PC-9 (cell line): ENCODE data around the gene DSCAML1. TPM values are rescaled to one million over a fixed set of nuclear protein-coding genes. Genes with fewer than 3 reads are reported as not detected.

Experiments used
- BruUV-seq: library from RNA; stranded (reverse); fragments of 400-500 nt; replicated peaks from 2 replicates; lab custom pipeline; 2021; lab: Mats Ljungman, UMichigan
- CTCF ChIA-PET: fragments of 300-600 bp; sonication (Branson Sonifier 250); formaldehyde crosslinking; loops from one replicate; lab custom pipeline; 2022; ENCODE audit warnings: antibody characterized with exemption; lab: Charles Lee
- POLR2A ChIA-PET: fragments of 300-600 bp; sonication (Branson Sonifier 250); formaldehyde crosslinking; loops from one replicate; lab custom pipeline; 2022; ENCODE audit warnings: antibody characterized with exemption; ENCODE audit not compliant: unreplicated experiment; lab: Charles Lee
- DNase-seq, 2 experiments: peaks; one replicate each; pipeline versions ENCODE4 v3.0.0 to v3.0.0-alpha.2; 2015 to 2022; ENCODE audit warnings: mixed read lengths in 1 of 2
- H2AFZ ChIP-seq: fragments of 200-600 bp; sonication (generic); 2 replicates; pipeline ENCODE4 v1.8.1; 2017; ENCODE audit warnings: antibody characterized with exemption
- H3F3A ChIP-seq: fragments of 200-600 bp; sonication (generic); 2 replicates; pipeline ENCODE4 v1.8.1; 2017; ENCODE audit warnings: antibody characterized with exemption, mild to moderate bottlenecking, low read depth; ENCODE audit not compliant: insufficient read depth
- H3K27ac ChIP-seq: fragments of 200-600 bp; sonication (generic); 2 replicates; pipeline ENCODE4 v1.6.1; 2016; ENCODE audit warnings: mixed run types
- H3K27me3 ChIP-seq: fragments of 200-600 bp; sonication (generic); 2 replicates; pipeline ENCODE4 v1.6.1; 2016; ENCODE audit warnings: low read depth, mixed run types; ENCODE audit not compliant: insufficient read depth
- H3K36me3 ChIP-seq: fragments of 200-600 bp; sonication (generic); 2 replicates; pipeline ENCODE4 v1.6.1; 2016; ENCODE audit warnings: low read depth, mixed run types
- H3K4me1 ChIP-seq: fragments of 200-600 bp; sonication (generic); replicated peaks from 2 replicates; pipeline ENCODE4 v1.6.1; 2016; ENCODE audit warnings: mixed run types; ENCODE audit not compliant: insufficient read depth
- H3K4me2 ChIP-seq: fragments of 200-600 bp; sonication (generic); 2 replicates; pipeline ENCODE4 v1.6.1; 2017; ENCODE audit warnings: mixed run types
- H3K4me3 ChIP-seq: fragments of 200-600 bp; sonication (generic); 2 replicates; pipeline ENCODE4 v1.6.1; 2016; ENCODE audit warnings: mixed run types
- H3K79me2 ChIP-seq: fragments of 200-600 bp; sonication (generic); 2 replicates; pipeline ENCODE4 v1.6.1; 2017; ENCODE audit warnings: low read depth, mixed run types
- H3K9me2 ChIP-seq: fragments of 200-600 bp; sonication (generic); 2 replicates; pipeline ENCODE4 v1.8.1; 2017; ENCODE audit warnings: mild to moderate bottlenecking; ENCODE audit not compliant: insufficient read depth
- H3K9me3 ChIP-seq: fragments of 200-600 bp; sonication (generic); 2 replicates; pipeline ENCODE4 v1.8.1; 2016; ENCODE audit warnings: low read depth; ENCODE audit not compliant: insufficient read depth
- H4K20me1 ChIP-seq: fragments of 200-600 bp; sonication (generic); 2 replicates; pipeline ENCODE4 v1.8.1; 2017; ENCODE audit not compliant: insufficient read depth
- EZH2 ChIP-seq: fragments of 200-600 bp; sonication (generic); IDR thresholded peaks from 2 replicates; pipeline ENCODE4 v1.8.0; 2017; ENCODE audit warnings: antibody characterized with exemption, low read depth
- intact Hi-C: fragments of 100-400 bp; cut with micrococcal nuclease; formaldehyde crosslinking; loops from one replicate; pipeline ENCODE4 v1.10.0; 2022; ENCODE audit not compliant: unreplicated experiment
- total RNA-seq: library from RNA; stranded (reverse); gene quantifications from 2 replicates; pipeline ENCODE4 v1.2.3, GENCODE V29; 2021
- TF ChIP-seq, protein P1 (sequence below): fragments of 200-600 bp; sonication (generic); conservative IDR thresholded peaks from 2 replicates; pipeline ENCODE4 v1.6.1; 2017; ENCODE audit warnings: mixed run types, antibody characterized with exemption, mild to moderate bottlenecking, moderate library complexity

DSCAML1 gene
- total RNA-seq, 1 experiment from 2014 or later: not detected

DNA sequence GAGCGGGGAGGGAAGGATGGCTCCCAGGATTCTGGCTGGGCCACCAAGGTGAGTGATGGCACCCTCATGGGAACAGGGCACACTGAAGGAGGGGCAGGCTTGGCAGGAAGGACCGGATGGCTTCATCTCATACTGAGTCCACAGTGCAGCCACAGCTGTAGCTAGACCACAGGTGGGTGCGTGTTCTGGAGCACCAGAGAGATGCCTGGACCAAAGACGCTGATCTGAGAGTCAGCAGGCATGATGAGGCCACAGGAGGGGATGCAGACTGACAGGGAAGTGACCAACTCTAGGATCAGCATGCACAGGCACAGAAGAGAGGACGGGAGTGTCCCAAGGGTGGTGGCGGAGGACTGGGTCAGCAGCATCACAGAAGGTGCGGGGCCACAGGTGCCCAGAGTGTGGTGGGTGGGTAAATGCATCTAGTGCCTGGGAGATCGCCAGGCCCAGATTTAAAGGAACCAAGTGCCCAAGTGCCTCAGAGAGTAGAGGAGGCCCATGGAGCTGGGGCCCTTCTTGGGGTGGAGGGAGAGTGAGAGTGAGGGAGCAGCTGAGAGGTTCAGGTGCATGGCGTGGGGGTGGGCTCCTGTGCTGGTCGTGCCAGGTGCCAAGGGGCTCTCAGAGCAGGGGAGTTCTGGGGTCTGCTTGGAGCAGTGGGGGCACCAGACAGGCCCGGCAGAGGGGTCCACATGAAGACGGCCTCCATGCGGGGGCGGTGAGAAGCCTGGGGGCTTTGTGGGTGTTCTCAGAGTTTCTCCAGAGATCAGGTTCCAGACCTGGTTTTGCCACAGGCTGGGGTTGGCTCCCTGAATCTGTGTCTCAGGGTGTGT, 355.7 kb downstream of the DSCAML1 start:
- Histone ChIP-seq H4K20me1 (no peaks in the 10 kb centered on the region), H3K9me2 (no peaks in the 10 kb centered on the region), H3K4me3 (no peak overlapping the region), H3K4me1 (no peaks in the 10 kb centered on the region), H3K79me2 (no peaks in the 10 kb centered on the region), H2AFZ (no peak overlapping the region), H3K27me3 (peaks cover 97% of the 10 kb centered on the region), H3K36me3 (no peaks in the 10 kb centered on the region), H3K27ac (no peak overlapping the region), H3F3A (no peaks in the 10 kb centered on the region), H3K9me3 (no peaks in the 10 kb centered on the region), H3K4me2 (no peak overlapping the region)
- intact Hi-C loops: no loop called here
- POLR2A ChIA-PET: no interaction called here
- no peak for TF ChIP-seq EZH2
- TF ChIP-seq, protein P1, sequence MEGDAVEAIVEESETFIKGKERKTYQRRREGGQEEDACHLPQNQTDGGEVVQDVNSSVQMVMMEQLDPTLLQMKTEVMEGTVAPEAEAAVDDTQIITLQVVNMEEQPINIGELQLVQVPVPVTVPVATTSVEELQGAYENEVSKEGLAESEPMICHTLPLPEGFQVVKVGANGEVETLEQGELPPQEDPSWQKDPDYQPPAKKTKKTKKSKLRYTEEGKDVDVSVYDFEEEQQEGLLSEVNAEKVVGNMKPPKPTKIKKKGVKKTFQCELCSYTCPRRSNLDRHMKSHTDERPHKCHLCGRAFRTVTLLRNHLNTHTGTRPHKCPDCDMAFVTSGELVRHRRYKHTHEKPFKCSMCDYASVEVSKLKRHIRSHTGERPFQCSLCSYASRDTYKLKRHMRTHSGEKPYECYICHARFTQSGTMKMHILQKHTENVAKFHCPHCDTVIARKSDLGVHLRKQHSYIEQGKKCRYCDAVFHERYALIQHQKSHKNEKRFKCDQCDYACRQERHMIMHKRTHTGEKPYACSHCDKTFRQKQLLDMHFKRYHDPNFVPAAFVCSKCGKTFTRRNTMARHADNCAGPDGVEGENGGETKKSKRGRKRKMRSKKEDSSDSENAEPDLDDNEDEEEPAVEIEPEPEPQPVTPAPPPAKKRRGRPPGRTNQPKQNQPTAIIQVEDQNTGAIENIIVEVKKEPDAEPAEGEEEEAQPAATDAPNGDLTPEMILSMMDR: no peak
- no TSS peak for BruUV-seq
- no peak for DNase-seq
- CTCF ChIA-PET: no interaction called here

DNA sequence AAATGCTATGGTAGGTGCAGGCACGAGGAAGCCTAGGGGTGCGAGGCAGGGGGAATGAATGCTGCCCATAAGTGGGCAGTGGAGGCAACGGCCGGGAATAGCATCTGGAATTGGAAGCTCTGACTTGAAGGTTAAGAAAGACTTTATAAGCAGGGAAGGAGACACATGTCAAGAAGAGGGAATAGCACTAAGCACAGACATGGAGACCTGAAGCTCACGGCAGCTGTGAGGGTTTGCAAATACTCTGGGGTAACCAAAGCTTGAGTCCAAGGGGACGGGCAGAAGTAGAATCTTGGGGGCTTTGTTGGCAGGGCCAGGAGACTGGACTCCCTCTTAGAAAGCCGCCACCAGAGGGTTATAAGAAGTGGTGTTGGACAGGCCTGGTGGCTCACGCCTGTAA, 356.8 kb downstream of the DSCAML1 start:
- Histone ChIP-seq H2AFZ (no peak overlapping the region), H3K27me3 (peaks cover 97% of the 10 kb centered on the region), H3K9me3 (no peaks in the 10 kb centered on the region), H3K79me2 (no peaks in the 10 kb centered on the region), H4K20me1 (no peaks in the 10 kb centered on the region), H3K4me2 (no peak overlapping the region), H3K36me3 (no peaks in the 10 kb centered on the region), H3K9me2 (no peaks in the 10 kb centered on the region), H3K4me1 (no peaks in the 10 kb centered on the region), H3F3A (no peaks in the 10 kb centered on the region), H3K27ac (no peak overlapping the region), H3K4me3 (no peak overlapping the region)
- no peak for TF ChIP-seq EZH2
- TF ChIP-seq, protein P1: no peak
- CTCF ChIA-PET: no interaction called here
- no peak for DNase-seq
- POLR2A ChIA-PET: no interaction called here
- intact Hi-C loops: no loop called here
- no TSS peak for BruUV-seq

DNA sequence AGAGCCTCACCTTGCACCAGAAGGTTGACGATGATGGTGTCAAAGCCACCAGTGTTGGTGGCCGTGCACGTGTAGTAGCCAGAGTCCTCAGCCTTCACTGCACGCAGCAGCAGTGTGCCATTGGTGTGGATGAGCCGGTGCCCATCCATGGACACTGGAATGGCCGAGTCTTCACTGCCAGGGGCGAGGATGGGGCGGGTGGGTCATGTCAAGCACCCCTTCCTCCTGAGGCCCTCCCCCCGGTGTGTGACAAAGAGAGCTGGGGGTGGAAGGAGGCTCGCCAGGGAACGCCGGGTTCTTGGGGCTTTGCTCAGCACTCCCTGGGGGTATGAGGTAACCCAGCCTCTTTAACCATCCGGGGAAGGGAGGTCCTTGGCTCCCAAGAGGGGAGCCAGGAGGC, 357.8 kb downstream of the DSCAML1 start:
- CTCF ChIA-PET: no interaction called here
- Histone ChIP-seq H3K4me1 (no peaks in the 10 kb centered on the region), H4K20me1 (no peaks in the 10 kb centered on the region), H3F3A (no peaks in the 10 kb centered on the region), H3K9me2 (no peaks in the 10 kb centered on the region), H3K27ac (no peak overlapping the region), H2AFZ (no peak overlapping the region), H3K79me2 (no peaks in the 10 kb centered on the region), H3K9me3 (no peaks in the 10 kb centered on the region), H3K36me3 (no peaks in the 10 kb centered on the region), H3K27me3 (peaks cover 97% of the 10 kb centered on the region), H3K4me2 (no peak overlapping the region), H3K4me3 (no peak overlapping the region)
- POLR2A ChIA-PET: no interaction called here
- intact Hi-C loops: no loop called here
- TF ChIP-seq EZH2: no peak
- TF ChIP-seq, protein P1: no peak
- no TSS peak for BruUV-seq
- DNase-seq: no peak
